H1 (cell line): ENCODE measurements around the gene ZFYVE16. TPM values are rescaled to one million over a fixed set of nuclear protein-coding genes. Genes with fewer than 3 reads are reported as not detected.

Experiments
- CTCF ChIA-PET: fragments of 300-600 bp; sonication (Branson Sonifier 250); formaldehyde crosslinking; loops from one replicate; lab custom pipeline; 2021; ENCODE audit not compliant: partially characterized antibody; lab: Charles Lee
- POLR2A ChIA-PET: fragments of 300-600 bp; sonication (Branson Sonifier 250); formaldehyde crosslinking; loops from one replicate; lab custom pipeline; 2021; ENCODE audit warnings: inconsistent platforms; ENCODE audit not compliant: partially characterized antibody; lab: Charles Lee
- DNase-seq, 2 experiments: peaks; one replicate each; pipeline versions ENCODE4 v3.0.0 to v3.0.0-alpha.2; 2010 to 2022; ENCODE audit warnings: low spot score in 2 of 2, low read depth in 1 of 2, mixed read lengths in 1 of 2
- FAIRE-seq: peaks from 2 replicates; lab custom pipeline; 2011; peaks lifted over from hg19 to GRCh38; lab: Jason Lieb, UNC
- H2AFZ ChIP-seq: 2 replicates; pipeline ENCODE4 v1.8.1; 2012; ENCODE audit warnings: low read length, inconsistent platforms
- H2AK5ac ChIP-seq: 2 replicates; pipeline ENCODE4 v1.6.1; 2013; ENCODE audit warnings: low read depth, low read length
- H2BK120ac ChIP-seq: replicated peaks from 2 replicates; pipeline ENCODE3; 2013; ENCODE audit warnings: low read depth, low read length, inconsistent platforms
- H2BK12ac ChIP-seq: 2 replicates; pipeline ENCODE4 v1.6.1; 2013; ENCODE audit warnings: low read depth, low read length
- H2BK15ac ChIP-seq: 2 replicates; pipeline ENCODE4 v1.6.1; 2013; ENCODE audit warnings: low read length
- H2BK20ac ChIP-seq: 2 replicates; pipeline ENCODE4 v1.6.1; 2013; ENCODE audit warnings: low read length
- H2BK5ac ChIP-seq: 2 replicates; pipeline ENCODE4 v1.6.1; 2013; ENCODE audit warnings: low read depth, low read length
- H3K14ac ChIP-seq: 2 replicates; pipeline ENCODE4 v1.6.1; 2013; ENCODE audit warnings: inconsistent platforms; ENCODE audit not compliant: insufficient read length
- H3K18ac ChIP-seq: 2 replicates; pipeline ENCODE4 v1.6.1; 2013; ENCODE audit warnings: low read length; ENCODE audit errors: extremely low read depth
- H3K23ac ChIP-seq: 2 replicates; pipeline ENCODE4 v1.6.1; 2013; ENCODE audit warnings: inconsistent platforms; ENCODE audit not compliant: insufficient read length
- H3K23me2 ChIP-seq: 2 replicates; pipeline ENCODE4 v1.6.1; 2013; ENCODE audit warnings: low read depth, low read length
- H3K27ac ChIP-seq: 2 replicates; pipeline ENCODE4 v1.6.1; 2011; ENCODE audit warnings: low read depth, low read length, inconsistent platforms
- H3K27me3 ChIP-seq, 4 experiments: replicated peaks in 1 of 4; 1 replicate in 1 of 4; 2 replicates in 3 of 4; pipeline versions ENCODE4 v1.6.1 to v1.8.1; 2011 to 2013; ENCODE audit warnings: low read length in 3 of 4, mild to moderate bottlenecking in 3 of 4, inconsistent platforms in 2 of 4, mixed read lengths in 2 of 4, moderate library complexity in 1 of 4; ENCODE audit not compliant: control insufficient read depth in 3 of 4, insufficient read depth in 3 of 4; ENCODE audit errors: extremely low read depth in 1 of 4
- H3K36me3 ChIP-seq, 4 experiments: 2 replicates each; pipeline versions ENCODE4 v1.6.1 to v1.8.1; 2011 to 2013; ENCODE audit warnings: mild to moderate bottlenecking in 4 of 4, low read length in 3 of 4, moderate library complexity in 2 of 4, control low read depth in 1 of 4, inconsistent platforms in 1 of 4; ENCODE audit not compliant: insufficient read depth in 4 of 4, control insufficient read depth in 2 of 4
- H3K4ac ChIP-seq: replicated peaks from 2 replicates; pipeline ENCODE3; 2013; ENCODE audit warnings: low read length, low read depth, mixed read lengths, inconsistent platforms; ENCODE audit not compliant: insufficient read length
- H3K4me1 ChIP-seq, 4 experiments: replicated peaks in 1 of 4; 1 replicate in 1 of 4; 2 replicates in 3 of 4; pipeline versions ENCODE4 v1.6.1 to v1.8.1; 2011 to 2013; ENCODE audit warnings: low read length in 3 of 4, inconsistent platforms in 2 of 4, mixed read lengths in 1 of 4; ENCODE audit not compliant: insufficient read depth in 4 of 4, control insufficient read depth in 3 of 4
- H3K4me2 ChIP-seq, 2 experiments: 2 replicates each; pipeline versions ENCODE4 v1.6.1 to v1.8.1; 2011 to 2013; ENCODE audit warnings: low read depth in 2 of 2, low read length in 2 of 2, control low read depth in 1 of 2, inconsistent platforms in 1 of 2, mild to moderate bottlenecking in 1 of 2; ENCODE audit not compliant: insufficient read depth in 1 of 2
- H3K4me3 ChIP-seq, 4 experiments: fragments of 200-600, 300-600 bp in 1 of 4; sonication (generic), shearing (Covaris generic), sonication (Bioruptor Twin) in 1 of 4; 2 replicates each; pipeline versions ENCODE4 v1.5.1 to v1.8.1; 2011 to 2016; ENCODE audit warnings: low read length in 4 of 4, low read depth in 3 of 4, control low read depth in 2 of 4, inconsistent platforms in 2 of 4, mild to moderate bottlenecking in 2 of 4, mixed read lengths in 1 of 4, moderate library complexity in 1 of 4; ENCODE audit not compliant: insufficient read depth in 2 of 4; ENCODE audit errors: extremely low read depth in 1 of 4
- H3K56ac ChIP-seq: replicated peaks from 2 replicates; pipeline ENCODE3; 2013; ENCODE audit warnings: low read depth, mild to moderate bottlenecking, mixed read lengths, low read length, inconsistent platforms; ENCODE audit not compliant: insufficient read length
- H3K79me1 ChIP-seq: 2 replicates; pipeline ENCODE4 v1.6.1; 2013; ENCODE audit warnings: low read depth, low read length, control low read depth
- H3K79me2 ChIP-seq, 2 experiments: 2 replicates each; pipeline versions ENCODE4 v1.6.1 to v1.8.1; 2012 to 2013; ENCODE audit warnings: low read length in 2 of 2, mild to moderate bottlenecking in 2 of 2, inconsistent platforms in 1 of 2; ENCODE audit not compliant: insufficient read depth in 2 of 2, control insufficient read depth in 1 of 2
- H3K9ac ChIP-seq, 4 experiments: replicated peaks in 1 of 4; 1 replicate in 1 of 4; 2 replicates in 3 of 4; pipeline versions ENCODE4 v1.6.1 to v1.8.1; 2011 to 2013; ENCODE audit warnings: low read depth in 3 of 4, low read length in 3 of 4, control low read depth in 2 of 4, mild to moderate bottlenecking in 2 of 4, moderate library complexity in 2 of 4, inconsistent platforms in 1 of 4; ENCODE audit errors: extremely low read depth in 1 of 4
- H3K9me3 ChIP-seq, 2 experiments: 2 replicates each; pipeline versions ENCODE4 v1.6.1 to v1.8.1; 2012 to 2013; ENCODE audit warnings: mild to moderate bottlenecking in 2 of 2, moderate library complexity in 2 of 2, control low read depth in 1 of 2, inconsistent platforms in 1 of 2, low read depth in 1 of 2, low read length in 1 of 2, mixed read lengths in 1 of 2; ENCODE audit not compliant: insufficient read depth in 2 of 2
- H4K20me1 ChIP-seq, 2 experiments: replicated peaks in 1 of 2; 2 replicates each; pipeline versions ENCODE3 to v1.8.1; 2011 to 2013; ENCODE audit warnings: inconsistent platforms in 2 of 2, low read length in 2 of 2, mild to moderate bottlenecking in 1 of 2; ENCODE audit not compliant: insufficient read depth in 2 of 2, control insufficient read depth in 1 of 2
- H4K5ac ChIP-seq: 2 replicates; pipeline ENCODE4 v1.6.1; 2013; ENCODE audit warnings: low read length, low read depth, mixed read lengths, inconsistent platforms; ENCODE audit not compliant: insufficient read length
- H4K8ac ChIP-seq: 2 replicates; pipeline ENCODE4 v1.8.0; 2013; ENCODE audit warnings: mild to moderate bottlenecking, moderate library complexity, low read length, inconsistent platforms; ENCODE audit not compliant: insufficient read depth; ENCODE audit errors: extremely low read depth
- H4K91ac ChIP-seq: replicated peaks from 2 replicates; pipeline ENCODE3; 2013; ENCODE audit warnings: low read length, mixed read lengths, inconsistent platforms; ENCODE audit not compliant: insufficient read length
- ATF2 ChIP-seq: IDR thresholded peaks from 2 replicates; pipeline ENCODE4 v1.6.1; 2012; ENCODE audit warnings: low read length, inconsistent platforms
- BCL11A ChIP-seq, 2 experiments: IDR thresholded peaks; one replicate each; pipeline ENCODE4 v1.6.1; 2011; ENCODE audit warnings: low read depth in 2 of 2, low read length in 2 of 2, mild to moderate bottlenecking in 2 of 2
- BRCA1 ChIP-seq: IDR thresholded peaks from 2 replicates; pipeline ENCODE4 v1.6.1; 2012; ENCODE audit warnings: low read depth, low read length, improper control_type of control experiment
- CBX8 ChIP-seq: fragments of 300-800, 300-1000 bp; sonication (generic); IDR thresholded peaks from 2 replicates; pipeline ENCODE4 v1.7.1; 2016; ENCODE audit warnings: low read depth, low read length, borderline replicate concordance
- EGR1 ChIP-seq: IDR thresholded peaks from 2 replicates; pipeline ENCODE4 v1.6.1; 2011; ENCODE audit warnings: low read depth, low read length, borderline replicate concordance
- JUN ChIP-seq: IDR thresholded peaks from 2 replicates; pipeline ENCODE4 v1.6.1; 2011; ENCODE audit warnings: low read depth, mild to moderate bottlenecking, improper control_type of control experiment, low read length
- POLR2A ChIP-seq, 2 experiments: IDR thresholded peaks; 1 replicate in 1 of 2; 2 replicates in 1 of 2; pipeline ENCODE4 v1.6.1; 2011; ENCODE audit warnings: low read depth in 2 of 2, low read length in 2 of 2, mild to moderate bottlenecking in 2 of 2; ENCODE audit errors: control extremely low read depth in 1 of 2
- POU5F1 ChIP-seq: IDR thresholded peaks from 2 replicates; pipeline ENCODE4 v1.6.1; 2011; ENCODE audit warnings: low read depth, mild to moderate bottlenecking, low read length, moderate library complexity
- RAD21 ChIP-seq, 2 experiments: IDR thresholded peaks in 1 of 2; conservative IDR thresholded peaks in 1 of 2; 2 replicates each; pipeline ENCODE4 v1.6.1; 2011; ENCODE audit warnings: low read depth in 2 of 2, low read length in 2 of 2, improper control_type of control experiment in 1 of 2, inconsistent platforms in 1 of 2, mild to moderate bottlenecking in 1 of 2, moderate library complexity in 1 of 2
- USF2 ChIP-seq: IDR thresholded peaks from 2 replicates; pipeline ENCODE4 v1.6.1; 2011; ENCODE audit warnings: low read length, improper control_type of control experiment
- WGBS, 2 experiments: shearing (Covaris generic) in 1 of 2; methylation state at CpG; one replicate each; pipeline versions ENCODE4 v1.1.6 to v1.1.7; 2013 to 2015; ENCODE audit warnings: low lambda C conversion rate in 2 of 2, mixed read lengths in 2 of 2, inconsistent platforms in 1 of 2, low coverage in 1 of 2, missing lambda C conversion rate in 1 of 2; ENCODE audit not compliant: insufficient replicate concordance in 2 of 2, insufficient coverage in 1 of 2, insufficient read length in 1 of 2; ENCODE audit errors: extremely low coverage in 1 of 2, missing lambda C conversion rate in 1 of 2; 5-methylcytosine and 5-hydroxymethylcytosine counted together
- polyA plus RNA-seq, 7 experiments: library from polyadenylated mRNA; depleted of rRNA in 3 of 7; stranded (reverse) in 5 of 7; unstranded in 2 of 7; fragments of >200 nt in 5 of 7; fragments of 200-250 nt in 2 of 7; gene quantifications; 1 replicate in 5 of 7; 2 replicates in 1 of 7; 4 replicates in 1 of 7; pipeline versions ENCODE4 v1.2.1 to v1.2.3, GENCODE V29; 2011 to 2013; ENCODE audit warnings: missing spikeins in 2 of 7, mixed read lengths in 2 of 7
- total RNA-seq: library from RNA; stranded (reverse); fragmentation: NEBNext Ultra II Directional; extraction: Animal tissue kit (Norgen Biotek cat#: 25700); gene quantifications from 2 replicates; pipeline ENCODE4 v1.2.1, GENCODE V29; 2021

ZFYVE16 gene
- total and polyA plus RNA-seq, 2 of the 8 experiments (the other 6 are each of a cell fraction or from before 2014, with no cell fraction given), result 3.6 to 24.2 TPM

DNA sequence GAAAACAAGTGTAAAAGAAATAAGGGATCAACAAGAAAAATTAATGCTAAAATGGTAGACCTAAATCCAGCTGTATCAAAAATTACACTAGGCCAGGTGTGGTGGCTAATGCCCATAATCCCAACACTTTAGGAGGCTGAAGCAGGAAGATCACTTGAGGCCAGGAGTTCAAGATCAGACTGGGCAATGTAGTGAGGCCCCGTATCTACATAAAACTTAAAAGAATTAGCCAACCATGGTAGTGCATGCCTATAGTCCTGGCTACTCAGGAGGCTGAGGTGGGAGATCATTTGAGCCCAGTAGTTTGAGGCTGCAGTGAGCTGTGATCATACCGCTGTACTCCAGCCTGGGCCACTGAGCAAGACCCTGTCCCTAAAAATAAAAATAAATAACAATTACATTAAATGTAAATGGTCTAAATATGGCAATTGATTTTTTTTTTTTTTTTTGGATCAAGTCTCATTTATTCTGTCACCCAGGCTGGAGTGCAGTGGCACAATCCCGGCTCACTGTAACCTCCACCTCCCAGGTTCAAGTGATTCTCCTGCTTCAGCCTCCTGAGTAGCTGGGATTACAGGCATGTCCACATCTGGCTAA lies 75.9 kb downstream of the ZFYVE16 start:
- CTCF ChIA-PET, result interaction anchor here (1.0 to 1.1 kb wide), 2 partner anchors 18 to 24 kb away, joined by 3 read pairs; no protein-coding TSS in a partner anchor
- Histone ChIP-seq H3K27me3 (no peaks in the 10 kb centered on the region), H3K4me2 (no peak overlapping the region), H3K36me3 (peaks cover 0 to 15% (median 4%) of the 10 kb centered on the region in 4 experiments; a peak in 2 of 8 replicates), H3K4me3 (no peak overlapping the region), H2BK20ac (no peak overlapping the region), H3K23ac (no peak overlapping the region), H3K14ac (no peak overlapping the region), H2BK12ac (no peak overlapping the region), H4K8ac (no peak overlapping the region), H2AFZ (no peak overlapping the region), H3K9ac (no peak overlapping the region), H3K4me1 (peaks cover 0 to 8% (median 0%) of the 10 kb centered on the region in 4 experiments; a peak in 2 of 7 replicates), H3K23me2 (peaks cover 5% of the 10 kb centered on the region), H2BK15ac (no peak overlapping the region), H3K27ac (no peak overlapping the region), H4K91ac (no peak overlapping the region), H3K9me3 (no peaks in the 10 kb centered on the region; a peak in 1 of 4 replicates), H2BK120ac (no peak overlapping the region), H2BK5ac (no peak overlapping the region), H4K20me1 (no peaks in the 10 kb centered on the region), H3K79me1 (no peaks in the 10 kb centered on the region), H3K79me2 (no peaks in the 10 kb centered on the region), H3K56ac (no peak overlapping the region), H3K4ac (no peak overlapping the region), H4K5ac (no peak overlapping the region), H3K18ac (no peak overlapping the region), H2AK5ac (no peak overlapping the region)
- no peak for DNase-seq
- POLR2A ChIA-PET, result interaction anchor here (0.6 to 2.5 kb wide), 3 partner anchors 10 to 183 kb away, joined by 3 to 13 read pairs (median 3); no protein-coding TSS in a partner anchor
- FAIRE-seq, result no peak
- 93% methylated on average over 3 of the region's 3 CpGs; no CpG with 5 or more reads in 1 of the 2 experiments for WGBS, 2 experiments
- no peak for TF ChIP-seq POU5F1
- no peak for TF ChIP-seq BCL11A (IDR thresholded peaks at IDR 0.05; ENCODE audit: low read depth in 2 of 2, low read length in 2 of 2)
- no peak for TF ChIP-seq USF2
- no peak for TF ChIP-seq BRCA1
- TF ChIP-seq ATF2, result no peak
- TF ChIP-seq EGR1, result no peak
- no peak for TF ChIP-seq POLR2A (IDR thresholded peaks at IDR 0.05; ENCODE audit: control extremely low read depth in 1 of 2, low read depth in 2 of 2, low read length in 2 of 2)
- TF ChIP-seq JUN, result no peak
- no peak for TF ChIP-seq CBX8
- TF ChIP-seq RAD21 (IDR thresholded peaks at IDR 0.05 in 1 of 2, conservative IDR thresholded peaks at IDR 0.05 in 1 of 2; ENCODE audit: low read depth in 2 of 2, low read length in 2 of 2), result no peak
